ENCODE measurements around the gene NOPCHAP1. TPM values are rescaled to one million over a fixed set of nuclear protein-coding genes. Genes with fewer than 3 reads are reported as not detected.

NOPCHAP1 gene
- total and polyA plus RNA-seq, 2 of the 4 experiments (the other 2 are of a cell fraction), result 5.6 to 9.3 TPM

GRCh38 chr12:105033851-105034250, 47.7 kb downstream of the NOPCHAP1 start:
- Histone ChIP-seq H4K91ac (ENCODE audit: insufficient read depth, low read depth, low read length) (no peak overlapping the region), H3K23ac (ENCODE audit: low read depth, low read length) (no peak overlapping the region), H3K56ac (ENCODE audit: extremely low read depth, insufficient read depth, low read length) (no peak overlapping the region), H2BK5ac (ENCODE audit: low read depth, low read length, poor library complexity, severe bottlenecking) (no peak overlapping the region), H3K79me1 (ENCODE audit: low read depth in 1 of 2, low read length in 2 of 2) (peaks cover 0 to 4% of the 10 kb centered on the region in 2 experiments; a peak in 1 of 4 replicates), H2AFZ (replicated peaks; ENCODE audit: low read length, poor library complexity) (no peak overlapping the region), H2AK9ac (replicated peaks; ENCODE audit: low read depth, low read length, poor library complexity) (no peak overlapping the region), H3K14ac (replicated peaks; ENCODE audit: low read depth, low read length) (no peak overlapping the region), H3K9ac (ENCODE audit: low read depth, low read length) (no peak overlapping the region), H2AK5ac (ENCODE audit: low read depth, low read length) (no peak overlapping the region), H3K36me3 (ENCODE audit: control insufficient read depth, insufficient read depth, low read length) (peaks cover 31% of the 10 kb centered on the region; the same call in 1 of the 2 replicates), H3K27me3 (ENCODE audit: control insufficient read depth, insufficient read depth, low read length) (no peaks in the 10 kb centered on the region), H3K9me1 (ENCODE audit: insufficient read depth, low read length) (0 out of 2 replicates have a peak, but pooled peaks cover 3% of the 10 kb centered on the region), H4K5ac (ENCODE audit: low read depth, low read length) (no peak overlapping the region), H3K4me3 (ENCODE audit: insufficient read depth, low read depth, low read length) (no peak overlapping the region), H3K4ac (ENCODE audit: low read depth, low read length) (no peak overlapping the region), H3K27ac (ENCODE audit: insufficient read depth, low read length) (no peak overlapping the region), H3K4me1 (ENCODE audit: control insufficient read depth, insufficient read depth, low read length) (no peaks in the 10 kb centered on the region), H4K20me1 (ENCODE audit: insufficient read depth, low read length) (no peaks in the 10 kb centered on the region; the same call in 1 of the 2 replicates), H2BK15ac (ENCODE audit: low read depth, low read length) (no peak overlapping the region), H3K4me2 (ENCODE audit: low read depth, low read length) (no peak overlapping the region), H3K9me3 (ENCODE audit: control insufficient read depth, insufficient read depth, low read length) (no peaks in the 10 kb centered on the region), H2BK120ac (ENCODE audit: low read depth, low read length) (no peak overlapping the region), H4K8ac (ENCODE audit: low read depth in 2 of 2, low read length in 2 of 2) (no peak overlapping the region), H2BK20ac (ENCODE audit: low read depth, low read length) (no peak overlapping the region), H3K18ac (ENCODE audit: low read depth, low read length) (no peak overlapping the region)
- no CpG with 5 or more reads among the region's 2 CpGs for WGBS, 2 experiments (ENCODE audit: extremely low coverage in 2 of 2, insufficient read length in 1 of 2)
- intact Hi-C loops (cut with micrococcal nuclease), result no loop called here
- in situ Hi-C loops (cut with MboI; ENCODE audit: low sequenced_read_pairs), result no loop called here
- dilution Hi-C loops (cut with HindIII; ENCODE audit: low sequenced_read_pairs, unreplicated experiment), result no loop called here
- TF ChIP-seq RFX5 (IDR thresholded peaks at IDR 0.05; ENCODE audit: low read depth, low read length) (no peak), USF2 (IDR thresholded peaks at IDR 0.05; ENCODE audit: low read depth, low read length) (no peak), SMC3 (IDR thresholded peaks at IDR 0.05; ENCODE audit: low read depth, low read length) (no peak), FOS (IDR thresholded peaks at IDR 0.05; ENCODE audit: low read depth, low read length) (no peak), NFE2L2 (IDR thresholded peaks at IDR 0.05; ENCODE audit: low read depth, low read length) (no peak)
- POLR2A ChIA-PET (ENCODE audit: unreplicated experiment), result no interaction called here
- CTCF ChIA-PET, result no interaction called here
- no TSS peak for BruUV-seq (replicated peaks)
- ATAC-seq (ENCODE audit: low read depth) (no peak), DNase-seq (no peak)

Other genes starting within 250 kb of the NOPCHAP1 start
- gene SLC41A2, start 28.0 kb upstream of the NOPCHAP1 start, total RNA-seq (2012; rRNA removed), result 6.8 and 14.4 TPM in 2 replicates
- gene SLC41A2, start 28.0 kb upstream of the NOPCHAP1 start, polyA plus RNA-seq (2012; rRNA removed), result 1.2 and 1.5 TPM in 2 replicates
- 16.7 and 22.8 TPM in 2 replicates for gene ALDH1L2, start 98.1 kb downstream of the NOPCHAP1 start, total RNA-seq (2012; rRNA removed)
- 16.2 and 21.1 TPM in 2 replicates for gene ALDH1L2, start 98.1 kb downstream of the NOPCHAP1 start, polyA plus RNA-seq (2012; rRNA removed)
- 47.0 and 85.5 TPM in 2 replicates for gene WASHC4, start 121.4 kb downstream of the NOPCHAP1 start, total RNA-seq (2012; rRNA removed)
- 12.7 and 16.4 TPM in 2 replicates for gene WASHC4, start 121.4 kb downstream of the NOPCHAP1 start, polyA plus RNA-seq (2012; rRNA removed)
- 42.3 and 53.3 TPM in 2 replicates for gene APPL2, start 249.9 kb downstream of the NOPCHAP1 start, total RNA-seq (2012; rRNA removed)
- gene APPL2, start 249.9 kb downstream of the NOPCHAP1 start, polyA plus RNA-seq (2012; rRNA removed), result 50.3 and 65.8 TPM in 2 replicates

Data from IMR-90 (cell line).